Glomerular endothelial cell (primary cell): ENCODE data around the gene MOB1A. TPM values are rescaled to one million over a fixed set of nuclear protein-coding genes. Genes with fewer than 3 reads are reported as not detected.
"Not testable (repeated sequence)": the region's sequence is repeated elsewhere in the genome, so short reads cannot be mapped to it uniquely, and the experiment has no call there.

Experiments
- DNase-seq: peaks from one replicate; pipeline ENCODE4 v3.0.0-alpha.2; 2011; ENCODE audit warnings: low read depth, low spot score; ENCODE audit errors: extremely low read depth
- total RNA-seq: library from RNA; depleted of rRNA; stranded (reverse); fragments of >200 nt; gene quantifications from 2 replicates; pipeline ENCODE4 v1.2.3, GENCODE V29; 2015

MOB1A gene
- total RNA-seq, 1 donor from 2014 or later, result 80.7 TPM

- no peak for DNase-seq
These were observed 20.6 kb upstream of the MOB1A start for GRCh38 chr2:74199275-74199701.

GRCh38 chr2:74198461-74199274 lies 20.0 kb upstream of the MOB1A start, which contains the start of gene MTHFD2:
TSS of gene MTHFD2 (plus strand) at chr2:74198615. CDS start at chr2:74198642, 27 bp downstream.
- DNase-seq, result peak; percentile 89

GRCh38 chr2:74198023-74198460 lies 19.4 kb upstream of the MOB1A start:
- no peak for DNase-seq

- no peak for DNase-seq
These were observed 18.4 kb upstream of the MOB1A start for GRCh38 chr2:74197049-74197448.

- DNase-seq, result no peak
These were observed 16.1 kb upstream of the MOB1A start for GRCh38 chr2:74194799-74195198.

- no peak for DNase-seq
These were observed 13.1 kb upstream of the MOB1A start for GRCh38 chr2:74191596-74192380.

GRCh38 chr2:74188696-74189095 lies 10.0 kb upstream of the MOB1A start:
- DNase-seq, result no peak

GRCh38 chr2:74188018-74188601 lies 9.4 kb upstream of the MOB1A start:
- DNase-seq, result no peak

GRCh38 chr2:74186706-74187105 lies 8.0 kb upstream of the MOB1A start:
- DNase-seq, result not testable (repeated sequence)

- DNase-seq, result no peak
These were observed 7.4 kb upstream of the MOB1A start for GRCh38 chr2:74186038-74186437.

- no peak for DNase-seq
These were observed 5.2 kb upstream of the MOB1A start for GRCh38 chr2:74183878-74184277.

GRCh38 chr2:74181739-74182138 lies 3.1 kb upstream of the MOB1A start:
- DNase-seq, result no peak

GRCh38 chr2:74179063-74179865 lies 585 bp upstream of the MOB1A start:
- no peak for DNase-seq

- no peak for DNase-seq
These were observed 983 bp downstream of the MOB1A start for GRCh38 chr2:74177696-74178095.

- no peak for DNase-seq
These were observed 3.8 kb downstream of the MOB1A start for GRCh38 chr2:74174909-74175308.

GRCh38 chr2:74168739-74169138 lies 9.9 kb downstream of the MOB1A start:
- DNase-seq, result no peak

GRCh38 chr2:74164761-74165160 lies 13.9 kb downstream of the MOB1A start:
- DNase-seq, result no peak

- DNase-seq, result no peak
These were observed 15.7 kb downstream of the MOB1A start for GRCh38 chr2:74162951-74163350.

GRCh38 chr2:74155830-74156229 lies 22.8 kb downstream of the MOB1A start:
- no peak for DNase-seq

GRCh38 chr2:74152954-74153353 lies 25.7 kb downstream of the MOB1A start:
- no peak for DNase-seq
